GM18517 (cell line): ENCODE measurements around the gene BAMBI.

Experiments used
- ATAC-seq: cut with Tn5 transposase; IDR thresholded peaks from one replicate; pipeline ENCODE4 v1.9.1; 2021; ENCODE audit warnings: mild to moderate bottlenecking, moderate library complexity; ENCODE audit not compliant: unreplicated experiment

The BAMBI gene

GRCh38 chr10:28674782-28675181 is 2.5 kb upstream of the BAMBI start:
- ATAC-seq: no peak

GRCh38 chr10:28676326-28676967 is 874 bp upstream of the BAMBI start:
- no peak for ATAC-seq

DNA sequence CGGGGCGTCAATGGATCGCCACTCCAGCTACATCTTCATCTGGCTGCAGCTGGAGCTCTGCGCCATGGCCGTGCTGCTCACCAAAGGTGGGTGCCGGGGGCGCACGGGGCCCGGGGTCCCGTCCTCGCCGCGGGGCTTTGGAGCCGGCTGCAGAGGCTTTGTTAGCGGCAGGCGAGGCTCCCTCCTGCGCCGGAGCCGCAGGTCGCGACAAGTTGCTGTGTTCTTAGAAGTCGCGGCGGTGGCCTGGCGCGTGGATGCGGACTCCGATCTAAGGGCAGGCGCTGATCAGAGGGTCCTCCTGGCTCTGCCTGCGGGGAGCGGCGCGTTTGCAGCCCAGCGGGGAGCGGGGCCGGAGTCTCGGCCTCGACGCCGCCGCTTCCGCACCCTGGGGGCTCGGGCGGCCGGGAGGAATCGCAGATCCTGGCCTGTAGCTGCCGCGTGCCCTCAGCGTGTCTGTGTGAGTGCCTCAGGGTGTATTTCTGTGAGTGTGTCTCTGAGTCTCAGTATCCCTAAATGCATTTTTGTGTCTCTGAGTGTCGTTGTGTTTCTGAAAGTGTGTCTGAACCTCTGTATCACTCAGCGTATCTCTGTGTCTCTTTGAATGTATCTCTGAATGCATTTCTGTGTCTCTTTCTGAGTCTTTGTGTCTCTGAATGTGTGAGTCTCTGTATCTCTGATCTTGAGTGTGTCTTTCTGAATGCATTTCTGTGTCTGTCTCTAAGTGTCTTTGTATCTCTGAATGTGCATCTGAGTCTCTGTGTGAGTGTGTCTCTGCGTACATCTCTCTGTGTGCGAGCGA is 766 bp downstream of the BAMBI start:
- peak; percentile 5 for ATAC-seq

DNA sequence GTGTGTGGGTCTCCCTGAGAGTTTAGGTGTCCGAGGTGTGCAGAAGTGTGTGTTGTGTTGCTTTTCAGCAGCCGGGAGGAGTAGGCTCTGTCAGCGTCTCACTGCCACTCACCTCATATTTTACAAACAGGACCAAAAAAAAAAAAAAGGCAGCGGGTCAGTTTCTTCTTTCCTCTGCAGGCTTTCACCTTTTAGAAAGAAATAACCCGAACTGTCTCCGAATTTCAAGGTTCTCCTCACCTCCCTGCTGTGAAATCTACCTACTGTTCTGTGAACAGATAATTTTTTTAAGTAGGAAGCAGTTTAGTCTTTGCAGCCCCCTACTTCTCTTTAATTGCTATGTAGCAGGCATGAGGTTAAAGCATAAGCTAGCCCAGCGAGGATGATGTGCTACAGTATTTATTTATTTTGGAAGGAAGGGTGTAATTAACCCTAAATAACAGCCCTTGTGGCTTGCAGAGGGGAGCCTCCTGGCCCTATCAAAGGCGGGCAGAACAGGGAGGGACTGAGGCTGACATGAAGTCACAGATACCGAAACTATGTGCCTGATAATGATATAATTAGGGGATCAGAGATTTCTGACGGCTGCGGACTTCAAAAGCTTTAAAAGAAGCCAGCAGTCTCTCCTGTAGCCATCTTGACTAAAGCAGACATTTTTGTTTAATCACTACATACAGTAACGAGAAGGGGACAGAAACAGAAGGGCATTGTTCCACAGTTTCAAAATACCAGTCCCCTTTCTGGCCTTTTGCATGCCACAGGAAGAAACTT is 1.6 kb downstream of the BAMBI start:
- no peak for ATAC-seq

- ATAC-seq: no peak
Measured at GRCh38 chr10:28679581-28680357, 2.4 kb downstream of the BAMBI start.

DNA sequence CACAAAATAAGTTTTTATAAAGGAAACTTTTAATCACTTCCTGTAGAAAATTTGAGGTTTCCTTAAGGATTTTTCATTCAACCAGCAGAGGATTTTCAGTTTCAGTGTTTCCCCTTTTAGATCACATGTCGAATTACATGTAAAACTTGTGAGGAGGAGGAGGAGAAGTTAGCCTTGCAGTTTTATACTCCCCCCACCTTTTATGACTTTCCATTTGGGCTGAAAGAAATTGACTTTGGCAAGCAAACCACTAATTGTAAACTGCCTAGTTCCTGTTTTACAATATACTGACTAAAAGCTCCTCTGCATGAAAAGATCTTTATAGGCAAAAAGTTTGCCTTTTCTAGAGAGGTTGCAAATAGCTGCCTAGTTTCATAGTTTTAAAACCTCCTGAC is 3.0 kb downstream of the BAMBI start:
- ATAC-seq: no peak

DNA sequence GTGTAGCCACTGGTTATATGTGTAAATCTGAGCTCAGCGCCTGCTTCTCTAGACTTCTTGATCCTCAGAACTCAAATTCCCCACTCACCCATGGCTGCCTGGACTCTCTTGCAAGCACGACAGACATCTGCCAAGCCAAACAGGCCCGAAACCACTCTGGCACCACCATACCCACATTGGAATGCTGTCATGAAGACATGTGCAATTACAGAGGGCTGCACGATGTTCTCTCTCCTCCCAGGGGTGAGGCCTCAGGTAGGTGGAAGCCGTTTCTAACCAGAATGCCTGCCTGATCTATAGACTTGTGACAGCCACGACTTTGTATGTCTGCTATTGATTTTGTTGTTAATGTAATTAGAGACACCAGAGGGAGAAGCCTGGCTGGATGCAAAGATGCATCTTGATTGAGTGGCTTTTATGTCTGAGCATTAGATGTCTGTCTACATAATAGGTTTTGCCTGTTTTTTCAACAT is 4.0 kb downstream of the BAMBI start:
- no peak for ATAC-seq

DNA sequence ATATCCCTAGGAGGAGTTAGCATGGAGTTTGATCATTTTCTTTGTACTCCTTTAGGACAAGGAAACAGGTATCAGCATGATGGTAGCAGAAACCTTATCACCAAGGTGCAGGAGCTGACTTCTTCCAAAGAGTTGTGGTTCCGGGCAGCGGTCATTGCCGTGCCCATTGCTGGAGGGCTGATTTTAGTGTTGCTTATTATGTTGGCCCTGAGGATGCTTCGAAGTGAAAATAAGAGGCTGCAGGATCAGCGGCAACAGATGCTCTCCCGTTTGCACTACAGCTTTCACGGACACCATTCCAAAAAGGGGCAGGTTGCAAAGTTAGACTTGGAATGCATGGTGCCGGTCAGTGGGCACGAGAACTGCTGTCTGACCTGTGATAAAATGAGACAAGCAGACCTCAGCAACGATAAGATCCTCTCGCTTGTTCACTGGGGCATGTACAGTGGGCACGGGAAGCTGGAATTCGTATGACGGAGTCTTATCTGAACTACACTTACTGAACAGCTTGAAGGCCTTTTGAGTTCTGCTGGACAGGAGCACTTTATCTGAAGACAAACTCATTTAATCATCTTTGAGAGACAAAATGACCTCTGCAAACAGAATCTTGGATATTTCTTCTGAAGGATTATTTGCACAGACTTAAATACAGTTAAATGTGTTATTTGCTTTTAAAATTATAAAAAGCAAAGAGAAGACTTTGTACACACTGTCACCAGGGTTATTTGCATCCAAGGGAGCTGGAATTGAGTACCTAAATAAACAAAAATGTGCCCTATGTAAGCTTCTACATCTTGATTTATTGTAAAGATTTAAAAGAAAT is 4.8 kb downstream of the BAMBI start:
- ATAC-seq: no peak

DNA sequence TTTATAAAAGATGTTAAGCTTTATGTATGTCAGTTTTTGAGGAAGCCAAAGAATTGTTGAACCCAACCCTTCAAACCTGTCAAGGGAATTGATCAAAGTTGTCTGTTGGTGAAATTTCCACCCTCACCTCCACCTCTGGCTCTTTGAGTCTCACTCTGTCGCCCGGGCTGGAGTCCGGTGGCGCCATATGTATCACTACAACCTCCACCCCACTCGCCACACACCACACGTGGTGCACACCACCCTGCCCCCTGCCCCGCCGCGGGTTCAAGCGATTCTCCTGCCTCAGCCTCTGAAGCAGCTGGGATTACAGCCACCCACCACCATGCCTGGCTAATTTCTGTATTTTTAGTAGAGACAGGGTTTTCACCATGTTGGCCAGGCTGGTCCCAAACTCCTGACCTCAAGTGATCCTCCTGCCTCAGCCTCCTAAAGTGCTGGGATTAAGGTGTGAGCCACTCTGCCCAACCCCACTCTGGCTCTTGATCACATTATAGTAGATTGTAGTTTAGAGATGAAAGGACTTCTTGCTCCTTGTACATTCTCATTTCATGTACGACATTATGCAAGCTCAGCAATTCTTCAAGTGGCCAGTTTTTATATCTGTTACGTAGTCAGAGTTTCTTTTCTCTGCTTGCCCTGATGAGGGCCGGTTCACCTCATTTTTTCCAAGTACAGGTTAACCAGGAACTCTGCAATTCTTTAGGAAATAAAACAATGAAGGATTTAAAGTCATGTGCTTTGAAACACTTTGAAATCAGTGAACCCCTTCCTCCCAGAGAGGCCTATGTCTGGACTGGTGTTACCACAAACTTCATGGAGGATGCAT is 7.0 kb downstream of the BAMBI start:
- ATAC-seq: no peak

- ATAC-seq: no peak
Measured at GRCh38 chr10:28684986-28685580, 7.8 kb downstream of the BAMBI start.

DNA sequence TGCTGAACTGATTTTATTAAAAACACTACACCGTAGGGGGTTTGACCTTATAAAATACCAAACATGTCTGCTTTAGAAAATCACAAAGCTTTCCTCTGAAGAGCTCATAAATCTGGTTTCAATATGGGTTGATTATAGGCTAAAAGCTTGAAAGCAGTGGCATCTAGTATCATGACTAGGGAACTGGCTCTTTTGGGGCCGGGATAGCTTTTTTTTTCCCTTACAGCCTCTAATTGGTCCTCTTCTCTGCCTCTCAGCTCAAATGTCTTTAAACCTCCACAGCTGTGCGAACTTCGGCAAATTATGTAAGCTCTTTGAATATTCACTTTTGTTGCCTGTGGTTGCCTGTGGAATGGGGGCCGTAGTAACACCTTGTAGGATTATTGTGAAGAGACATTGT is 8.4 kb downstream of the BAMBI start:
- no peak for ATAC-seq

GRCh38 chr10:28686835-28687682 is 9.7 kb downstream of the BAMBI start:
- no peak for ATAC-seq

DNA sequence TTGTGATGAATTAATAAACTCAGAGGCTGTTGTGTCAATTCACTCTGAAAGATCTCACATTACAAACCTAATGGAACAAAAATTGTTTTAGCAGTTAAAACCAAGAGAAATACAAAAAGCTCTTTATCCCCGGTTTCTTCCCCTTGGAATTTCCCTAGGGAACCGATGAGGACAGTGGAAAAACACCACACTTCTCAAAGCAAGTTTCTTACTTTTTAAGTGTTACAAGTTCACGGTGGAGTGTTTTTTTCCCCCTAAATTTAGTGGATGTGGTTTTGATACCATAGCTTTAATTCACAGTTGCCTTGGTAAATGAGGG is 10.3 kb downstream of the BAMBI start:
- ATAC-seq: no peak

GRCh38 chr10:28690545-28690944 is 13.2 kb downstream of the BAMBI start:
- ATAC-seq: no peak

GRCh38 chr10:28691187-28691694 is 13.9 kb downstream of the BAMBI start:
- no peak for ATAC-seq

DNA sequence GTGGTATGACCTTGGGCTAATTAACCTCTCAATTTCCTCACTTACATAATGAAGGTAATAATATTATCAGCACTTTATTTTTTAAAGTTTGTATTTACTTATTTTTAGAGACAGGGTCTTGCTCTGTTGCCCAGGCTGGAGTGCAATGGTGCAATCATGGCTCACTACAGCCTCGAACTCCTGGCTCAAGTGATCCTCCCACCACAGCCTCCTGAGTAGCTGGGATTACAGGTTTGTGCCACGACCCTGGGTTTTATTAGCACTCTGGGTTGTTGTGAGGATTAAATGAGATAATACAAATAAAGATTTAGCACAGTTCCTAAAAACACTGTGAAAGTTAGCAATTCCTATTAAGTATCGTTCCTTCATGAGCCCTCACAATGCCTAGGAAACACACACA is 14.7 kb downstream of the BAMBI start:
- ATAC-seq: no peak

DNA sequence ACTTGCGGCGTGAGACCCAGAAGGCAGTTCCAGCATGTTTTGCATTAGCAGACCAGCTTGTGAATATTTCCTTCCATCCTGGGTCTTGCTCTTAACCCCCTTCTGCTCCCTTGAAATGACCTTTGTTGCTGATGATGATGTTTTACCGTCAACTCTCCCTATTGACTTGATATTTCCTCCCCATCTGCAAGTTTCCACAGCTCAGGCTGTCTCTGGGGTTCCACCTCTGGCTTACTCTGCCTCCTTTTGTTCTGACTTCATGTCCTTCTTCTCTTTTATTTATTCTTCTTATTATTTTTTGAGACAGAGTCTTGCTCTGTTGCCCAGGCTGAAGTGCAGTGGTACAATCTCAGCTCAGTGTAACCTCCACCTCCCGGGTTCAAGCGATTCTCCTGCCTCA is 17.2 kb downstream of the BAMBI start:
- ATAC-seq: no peak

- ATAC-seq: no peak
Measured at GRCh38 chr10:28698075-28698474, 20.8 kb downstream of the BAMBI start.
